K562 (cell line): Measurements from ENCODE around the gene HSDL1. TPM values are rescaled to one million over a fixed set of nuclear protein-coding genes. Genes with fewer than 3 reads are reported as not detected.

Experiments
- CBX3 ChIP-seq, 2 experiments: IDR thresholded peaks; 1 replicate in 1 of 2; 2 replicates in 1 of 2; pipeline ENCODE4 v1.6.1; 2012; ENCODE audit warnings: inconsistent platforms in 2 of 2, low read length in 2 of 2, borderline replicate concordance in 1 of 2, control low read depth in 1 of 2
- CHD1 ChIP-seq: fragments of 200-600 bp; sonication (generic); IDR thresholded peaks from one replicate; pipeline ENCODE4 v1.6.1; 2012; ENCODE audit warnings: mild to moderate bottlenecking, moderate library complexity, low read length, inconsistent platforms
- DIDO1 ChIP-seq: fragments of 450-650 bp; IDR thresholded peaks from 2 replicates; pipeline ENCODE4 v1.6.1; 2016; ENCODE audit warnings: low read depth, missing biosample characterization, missing genetic modification characterization
- FOXJ3 ChIP-seq: sonication (generic); formaldehyde crosslinking; IDR thresholded peaks from 2 replicates; pipeline ENCODE4 v1.4.0; 2020; ENCODE audit warnings: mild to moderate bottlenecking, missing genetic modification reagents
- HMG20A ChIP-seq: fragments of 450-650 bp; formaldehyde crosslinking; conservative IDR thresholded peaks from 2 replicates; pipeline ENCODE4 v1.4.0; 2020; ENCODE audit warnings: mild to moderate bottlenecking, mixed read lengths
- MAFG ChIP-seq: fragments of 450-650 bp; conservative IDR thresholded peaks from 2 replicates; pipeline ENCODE4 v1.6.1; 2016; ENCODE audit warnings: missing genetic modification characterization, missing compliant biosample characterization
- MXI1 ChIP-seq: IDR thresholded peaks from 2 replicates; pipeline ENCODE4 v1.6.1; 2011; ENCODE audit warnings: low read depth, mild to moderate bottlenecking, improper control_type of control experiment, low read length
- PKNOX1 ChIP-seq: fragments of 450-650 bp; IDR thresholded peaks from 2 replicates; pipeline ENCODE4 v1.6.1; 2016
- POU5F1 ChIP-seq: fragments of 150-350 bp; IDR thresholded peaks from 2 replicates; pipeline ENCODE4 v1.6.1; 2014; ENCODE audit warnings: borderline replicate concordance, low read length, low read depth, mild to moderate bottlenecking; ENCODE audit not compliant: partially characterized antibody
- PRPF4 ChIP-seq: fragments of 200-400 bp; formaldehyde crosslinking; IDR thresholded peaks from one replicate; pipeline ENCODE4 v1.6.1; 2017; ENCODE audit warnings: low read length, low read depth, mild to moderate bottlenecking; ENCODE audit not compliant: insufficient read depth, poor library complexity, severe bottlenecking
- RBM39 ChIP-seq: fragments of 200-400 bp; formaldehyde crosslinking; optimal IDR thresholded peaks from 2 replicates; pipeline ENCODE3; 2018; ENCODE audit warnings: low read depth, low read length
- RUNX1 ChIP-seq: sonication (generic); IDR thresholded peaks from 2 replicates; pipeline ENCODE4 v1.6.1; 2016; ENCODE audit warnings: antibody characterized with exemption, low read depth
- SIN3B ChIP-seq: fragments of 450-650 bp; IDR thresholded peaks from 2 replicates; pipeline ENCODE4 v1.6.1; 2017; ENCODE audit warnings: low read depth, mild to moderate bottlenecking, moderate library complexity
- SMAD4 ChIP-seq: fragments of 250-450 bp; sonication (Bioruptor Pico); conservative IDR thresholded peaks from 2 replicates; pipeline ENCODE4 v1.8.0; 2021; ENCODE audit warnings: inconsistent platforms, mild to moderate bottlenecking, moderate library complexity
- TCF15 ChIP-seq: fragments of 250-450 bp; sonication (Bioruptor Pico); IDR thresholded peaks from 2 replicates; pipeline ENCODE4 v1.8.0; 2022; ENCODE audit warnings: moderate library complexity, mild to moderate bottlenecking, inconsistent platforms
- ZNF699 ChIP-seq: fragments of 250-450 bp; sonication (Bioruptor Pico); IDR thresholded peaks from 2 replicates; pipeline ENCODE4 v1.8.0; 2021; ENCODE audit warnings: mild to moderate bottlenecking, moderate library complexity; ENCODE audit not compliant: insufficient replicate concordance
- ZNF75A ChIP-seq: fragments of 450-650 bp; formaldehyde crosslinking; IDR thresholded peaks from 2 replicates; pipeline ENCODE4 v1.4.0; 2020; ENCODE audit warnings: mild to moderate bottlenecking
- ZSCAN32 ChIP-seq: fragments of 450-650 bp; formaldehyde crosslinking; IDR thresholded peaks from 2 replicates; pipeline ENCODE4 v1.4.0; 2020; ENCODE audit warnings: mild to moderate bottlenecking, moderate library complexity
- polyA plus RNA-seq, 8 experiments: library from polyadenylated mRNA; depleted of rRNA in 4 of 8; stranded (reverse) in 5 of 8; unstranded in 3 of 8; fragments of >200 nt; fragmentation: Nextera tagmentation in 2 of 8; fragmentation: Illumina TruSeq in 1 of 8; extraction: Ambion mirVana in 2 of 8; extraction: Trizol in 1 of 8; gene quantifications; 2 replicates each; pipeline versions ENCODE4 v1.2.1 to v1.2.3, GENCODE V29; 2011 to 2014; ENCODE audit warnings: inconsistent platforms in 1 of 8, missing spikeins in 1 of 8
- total RNA-seq, 7 experiments: library from RNA; depleted of rRNA in 6 of 7; stranded (reverse); fragments of >200 nt in 6 of 7; fragmentation: Illumina TruSeq in 2 of 7; extraction: Trizol in 2 of 7; gene quantifications; 2 replicates each; pipeline versions ENCODE4 v1.2.1 to v1.2.3, GENCODE V29; 2011 to 2021; ENCODE audit warnings: low replicate concordance in 1 of 7
- TF ChIP-seq, protein P1 (sequence below): fragments of 250-450 bp; sonication (Bioruptor Pico); IDR thresholded peaks from 2 replicates; pipeline ENCODE4 v1.4.0; 2020; ENCODE audit warnings: mild to moderate bottlenecking
- TF ChIP-seq, protein P2 (sequence below): sonication (generic); formaldehyde crosslinking; IDR thresholded peaks from 2 replicates; pipeline ENCODE4 v1.8.0; 2022; ENCODE audit warnings: mild to moderate bottlenecking, low read depth, missing genetic modification reagents
- TF ChIP-seq, protein P3 (sequence below): fragments of 200-800 bp; sonication (Bioruptor generic); IDR thresholded peaks from 2 replicates; pipeline ENCODE4 v1.6.1; 2017; ENCODE audit warnings: missing genetic modification characterization, missing compliant biosample characterization
- TF ChIP-seq, protein P4 (sequence below): fragments of 450-650 bp; IDR thresholded peaks from 2 replicates; pipeline ENCODE4 v1.6.1; 2016; ENCODE audit warnings: antibody characterized with exemption

The HSDL1 gene
- total and polyA plus RNA-seq, 9 of the 15 experiments (the other 6 are each of a cell fraction or from before 2014, with no cell fraction given) = 14.8 to 41.2 (median 27.7) TPM

DNA sequence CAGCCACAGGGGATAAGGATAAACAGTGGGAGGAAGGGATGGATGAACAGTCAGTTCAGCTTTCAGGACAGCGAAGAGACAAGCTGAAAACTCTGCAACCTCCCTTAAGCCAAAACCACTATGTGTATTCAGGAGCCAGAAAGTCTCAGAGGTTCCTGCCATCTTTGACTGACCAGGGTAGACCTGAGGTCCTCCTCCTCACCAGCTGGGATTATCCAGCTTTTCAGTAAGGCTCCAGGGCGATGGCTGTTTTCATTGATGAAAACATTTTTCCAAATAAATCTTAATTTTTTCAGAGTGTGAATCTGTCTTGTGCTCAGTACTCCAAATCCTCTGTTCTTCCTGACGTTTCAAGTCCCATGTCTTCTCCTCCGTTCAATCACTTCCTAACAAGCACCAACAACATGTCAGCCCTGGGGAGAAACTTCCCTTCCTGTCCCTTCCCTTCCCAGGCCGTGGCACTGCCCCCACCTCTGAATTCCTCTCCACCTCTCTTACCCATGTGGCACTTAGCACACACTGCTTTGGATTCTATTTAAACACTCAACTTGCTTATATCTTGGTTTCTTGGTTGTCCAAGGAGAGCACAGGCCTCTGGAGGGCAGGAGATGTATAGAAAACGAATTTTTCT, 5.2 kb downstream of the HSDL1 start (continued):
- TF ChIP-seq, protein P1, sequence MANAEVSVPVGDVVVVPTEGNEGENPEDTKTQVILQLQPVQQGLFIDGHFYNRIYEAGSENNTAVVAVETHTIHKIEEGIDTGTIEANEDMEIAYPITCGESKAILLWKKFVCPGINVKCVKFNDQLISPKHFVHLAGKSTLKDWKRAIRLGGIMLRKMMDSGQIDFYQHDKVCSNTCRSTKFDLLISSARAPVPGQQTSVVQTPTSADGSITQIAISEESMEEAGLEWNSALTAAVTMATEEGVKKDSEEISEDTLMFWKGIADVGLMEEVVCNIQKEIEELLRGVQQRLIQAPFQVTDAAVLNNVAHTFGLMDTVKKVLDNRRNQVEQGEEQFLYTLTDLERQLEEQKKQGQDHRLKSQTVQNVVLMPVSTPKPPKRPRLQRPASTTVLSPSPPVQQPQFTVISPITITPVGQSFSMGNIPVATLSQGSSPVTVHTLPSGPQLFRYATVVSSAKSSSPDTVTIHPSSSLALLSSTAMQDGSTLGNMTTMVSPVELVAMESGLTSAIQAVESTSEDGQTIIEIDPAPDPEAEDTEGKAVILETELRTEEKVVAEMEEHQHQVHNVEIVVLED (CRISPR knock-in tag) = no peak
- no peak for TF ChIP-seq CHD1
- TF ChIP-seq PRPF4 = no peak
- TF ChIP-seq ZSCAN32 (CRISPR knock-in tag) = no peak
- TF ChIP-seq CBX3 (IDR thresholded peaks at IDR 0.05; ENCODE audit: borderline replicate concordance in 1 of 2, low read length in 2 of 2) = no peak
- no peak for TF ChIP-seq MXI1
- TF ChIP-seq SIN3B = no peak
- TF ChIP-seq, protein P2, sequence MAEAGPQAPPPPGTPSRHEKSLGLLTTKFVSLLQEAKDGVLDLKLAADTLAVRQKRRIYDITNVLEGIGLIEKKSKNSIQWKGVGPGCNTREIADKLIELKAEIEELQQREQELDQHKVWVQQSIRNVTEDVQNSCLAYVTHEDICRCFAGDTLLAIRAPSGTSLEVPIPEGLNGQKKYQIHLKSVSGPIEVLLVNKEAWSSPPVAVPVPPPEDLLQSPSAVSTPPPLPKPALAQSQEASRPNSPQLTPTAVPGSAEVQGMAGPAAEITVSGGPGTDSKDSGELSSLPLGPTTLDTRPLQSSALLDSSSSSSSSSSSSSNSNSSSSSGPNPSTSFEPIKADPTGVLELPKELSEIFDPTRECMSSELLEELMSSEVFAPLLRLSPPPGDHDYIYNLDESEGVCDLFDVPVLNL = no peak
- TF ChIP-seq SMAD4 = no peak; the same call in 1 of the 2 replicates
- TF ChIP-seq PKNOX1 = no peak; the same call in 1 of the 2 replicates
- TF ChIP-seq FOXJ3 (CRISPR knock-in tag) = no peak
- TF ChIP-seq DIDO1 (tag) = no peak
- TF ChIP-seq ZNF699 = no peak
- no peak for TF ChIP-seq RUNX1
- TF ChIP-seq, protein P3, sequence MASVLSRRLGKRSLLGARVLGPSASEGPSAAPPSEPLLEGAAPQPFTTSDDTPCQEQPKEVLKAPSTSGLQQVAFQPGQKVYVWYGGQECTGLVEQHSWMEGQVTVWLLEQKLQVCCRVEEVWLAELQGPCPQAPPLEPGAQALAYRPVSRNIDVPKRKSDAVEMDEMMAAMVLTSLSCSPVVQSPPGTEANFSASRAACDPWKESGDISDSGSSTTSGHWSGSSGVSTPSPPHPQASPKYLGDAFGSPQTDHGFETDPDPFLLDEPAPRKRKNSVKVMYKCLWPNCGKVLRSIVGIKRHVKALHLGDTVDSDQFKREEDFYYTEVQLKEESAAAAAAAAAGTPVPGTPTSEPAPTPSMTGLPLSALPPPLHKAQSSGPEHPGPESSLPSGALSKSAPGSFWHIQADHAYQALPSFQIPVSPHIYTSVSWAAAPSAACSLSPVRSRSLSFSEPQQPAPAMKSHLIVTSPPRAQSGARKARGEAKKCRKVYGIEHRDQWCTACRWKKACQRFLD (CRISPR knock-in tag) = no peak; the same call in 1 of the 2 replicates
- no peak for TF ChIP-seq RBM39
- TF ChIP-seq POU5F1 = no peak
- TF ChIP-seq ZNF75A (CRISPR knock-in tag) = no peak
- no peak for TF ChIP-seq HMG20A (CRISPR knock-in tag)
- TF ChIP-seq TCF15 = peak; percentile 68
- TF ChIP-seq, protein P4, sequence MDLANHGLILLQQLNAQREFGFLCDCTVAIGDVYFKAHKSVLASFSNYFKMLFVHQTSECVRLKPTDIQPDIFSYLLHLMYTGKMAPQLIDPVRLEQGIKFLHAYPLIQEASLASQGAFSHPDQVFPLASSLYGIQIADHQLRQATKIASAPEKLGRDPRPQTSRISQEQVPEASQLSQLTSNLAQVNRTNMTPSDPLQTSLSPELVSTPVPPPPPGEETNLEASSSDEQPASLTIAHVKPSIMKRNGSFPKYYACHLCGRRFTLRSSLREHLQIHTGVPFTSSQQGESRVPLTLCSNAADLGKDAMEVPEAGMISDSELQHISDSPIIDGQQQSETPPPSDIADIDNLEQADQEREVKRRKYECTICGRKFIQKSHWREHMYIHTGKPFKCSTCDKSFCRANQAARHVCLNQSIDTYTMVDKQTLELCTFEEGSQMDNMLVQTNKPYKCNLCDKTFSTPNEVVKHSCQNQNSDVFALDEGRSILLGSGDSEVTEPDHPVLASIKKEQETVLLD = no peak
- no peak for TF ChIP-seq MAFG (tag)
